Neuronal stem cell (in vitro differentiated cells): ENCODE measurements around the gene STOML2.

Experiments used
- DNase-seq: peaks from one replicate; pipeline ENCODE4 v3.0.0-alpha.2; 2013; ENCODE audit warnings: low spot score
- H2AFZ ChIP-seq: one replicate; pipeline ENCODE4 v1.6.1; 2013; ENCODE audit warnings: mild to moderate bottlenecking, low read length, inconsistent platforms
- H2AK5ac ChIP-seq: 2 replicates; pipeline ENCODE4 v1.6.1; 2013; ENCODE audit warnings: low read depth, mild to moderate bottlenecking, inconsistent platforms, low read length, moderate library complexity, mixed read lengths
- H2BK120ac ChIP-seq: 2 replicates; pipeline ENCODE4 v1.6.1; 2013; ENCODE audit warnings: low read depth, mild to moderate bottlenecking, inconsistent platforms, low read length, moderate library complexity, mixed read lengths
- H2BK12ac ChIP-seq: one replicate; pipeline ENCODE4 v1.6.1; 2013; ENCODE audit warnings: low read length, inconsistent platforms
- H2BK15ac ChIP-seq: 2 replicates; pipeline ENCODE4 v1.6.1; 2013; ENCODE audit warnings: mild to moderate bottlenecking, low read length, inconsistent platforms, mixed read lengths
- H2BK5ac ChIP-seq: one replicate; pipeline ENCODE4 v1.6.1; 2013; ENCODE audit warnings: inconsistent platforms, mild to moderate bottlenecking, low read length, moderate library complexity
- H3K14ac ChIP-seq: one replicate; pipeline ENCODE4 v1.6.1; 2013; ENCODE audit warnings: low read length, inconsistent platforms
- H3K18ac ChIP-seq: 2 replicates; pipeline ENCODE4 v1.6.1; 2013; ENCODE audit warnings: low read length, inconsistent platforms
- H3K23ac ChIP-seq: 2 replicates; pipeline ENCODE4 v1.6.1; 2013; ENCODE audit warnings: low read depth, mild to moderate bottlenecking, mixed read lengths, low read length, inconsistent platforms; ENCODE audit not compliant: poor library complexity
- H3K27ac ChIP-seq: replicated peaks from 3 replicates; pipeline ENCODE4 v1.5.1; 2013; ENCODE audit warnings: low read length, inconsistent platforms
- H3K27me3 ChIP-seq, 3 experiments: 2 replicates each; pipeline ENCODE4 v1.6.1; 2013; ENCODE audit warnings: low read length in 3 of 3, mild to moderate bottlenecking in 2 of 3, inconsistent platforms in 1 of 3, low read depth in 1 of 3, mixed read lengths in 1 of 3, moderate library complexity in 1 of 3; ENCODE audit not compliant: control insufficient read depth in 3 of 3, insufficient read depth in 3 of 3
- H3K36me3 ChIP-seq, 2 donors: replicated peaks in 1 of 2; 2 replicates each; pipeline ENCODE4 v1.6.1; 2013; ENCODE audit warnings: low read length in 2 of 2; ENCODE audit not compliant: control insufficient read depth in 2 of 2, insufficient read depth in 2 of 2
- H3K4ac ChIP-seq: 2 replicates; pipeline ENCODE4 v1.6.1; 2013; ENCODE audit warnings: inconsistent platforms, mild to moderate bottlenecking, low read length, moderate library complexity
- H3K4me1 ChIP-seq, 2 donors: 1 replicate in 1 of 2; 2 replicates in 1 of 2; pipeline ENCODE4 v1.6.1; 2013; ENCODE audit warnings: low read length in 2 of 2, low read depth in 1 of 2; ENCODE audit not compliant: control insufficient read depth in 2 of 2, insufficient read depth in 1 of 2
- H3K4me2 ChIP-seq: one replicate; pipeline ENCODE4 v1.6.1; 2013; ENCODE audit warnings: mild to moderate bottlenecking, low read length, inconsistent platforms; ENCODE audit not compliant: insufficient read depth, poor library complexity, severe bottlenecking
- H3K4me3 ChIP-seq, 2 donors: 2 replicates each; pipeline ENCODE4 v1.5.1; 2013; ENCODE audit warnings: low read length in 2 of 2, mild to moderate bottlenecking in 2 of 2, inconsistent platforms in 1 of 2, moderate library complexity in 1 of 2
- H3K79me1 ChIP-seq: one replicate; pipeline ENCODE4 v1.6.1; 2013; ENCODE audit warnings: low read depth, mild to moderate bottlenecking, inconsistent platforms, low read length, moderate library complexity
- H3K9ac ChIP-seq: one replicate; pipeline ENCODE4 v1.6.1; 2013; ENCODE audit warnings: mild to moderate bottlenecking, low read depth, low read length, inconsistent platforms; ENCODE audit not compliant: poor library complexity
- H3K9me3 ChIP-seq, 2 donors: replicated peaks in 1 of 2; 2 replicates each; pipeline versions ENCODE3 to v1.6.1; 2013; ENCODE audit warnings: low read length in 2 of 2, mild to moderate bottlenecking in 2 of 2, inconsistent platforms in 1 of 2, low read depth in 1 of 2, mixed read lengths in 1 of 2, moderate library complexity in 1 of 2; ENCODE audit not compliant: control insufficient read depth in 2 of 2, insufficient read depth in 1 of 2
- H4K8ac ChIP-seq: one replicate; pipeline ENCODE4 v1.6.1; 2013; ENCODE audit warnings: low read depth, mild to moderate bottlenecking, inconsistent platforms, low read length, moderate library complexity
- H4K91ac ChIP-seq: one replicate; pipeline ENCODE4 v1.6.1; 2013; ENCODE audit warnings: low read length, low read depth, mild to moderate bottlenecking, inconsistent platforms; ENCODE audit not compliant: poor library complexity
- WGBS, 2 donors: extraction: QIAGEN DNeasy Blood & Tissue Kit; methylation state at CpG; one replicate each; pipeline ENCODE4 v1.1.7; 2013; ENCODE audit warnings: missing lambda C conversion rate in 2 of 2, mixed read lengths in 1 of 2; ENCODE audit not compliant: insufficient read length in 2 of 2, insufficient replicate concordance in 1 of 2; ENCODE audit errors: extremely low coverage in 2 of 2; 5-methylcytosine and 5-hydroxymethylcytosine counted together

STOML2 gene

DNA sequence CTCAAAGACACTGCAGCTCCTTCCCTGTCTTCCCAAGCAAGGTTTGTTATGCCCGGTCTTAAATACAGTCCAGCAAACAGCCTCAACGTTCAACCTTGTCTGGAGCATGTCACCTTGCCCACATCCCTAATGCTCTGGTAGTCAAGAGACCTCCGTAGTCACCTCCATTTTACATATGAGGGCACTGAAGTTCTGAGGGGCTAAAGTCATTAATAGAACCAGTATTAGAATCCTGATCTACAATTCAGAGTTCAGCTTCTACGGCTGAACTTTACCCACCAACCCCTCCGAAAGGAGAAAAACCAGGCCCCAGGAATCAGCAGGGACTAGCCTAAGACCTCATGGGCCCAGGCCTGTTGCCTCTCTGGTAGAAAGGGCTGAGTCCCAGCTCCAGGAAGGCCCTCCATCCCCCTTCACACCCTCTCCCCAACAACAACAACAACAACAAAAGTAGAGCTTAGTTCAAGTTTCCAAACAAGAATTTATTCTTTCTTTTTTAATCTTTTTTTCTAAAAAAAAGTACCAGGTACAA is 795 bp upstream of the STOML2 start:
- no peak overlapping the region for H3K14ac ChIP-seq
- no peak for DNase-seq
- peak overlapping the region; percentile 76 for H3K4me2 ChIP-seq
- no peak overlapping the region for H2AFZ ChIP-seq
- H3K9me3 ChIP-seq: no peaks in the 10 kb centered on the region
- H4K91ac ChIP-seq: no peak overlapping the region
- H3K23ac ChIP-seq: no peak overlapping the region
- H3K79me1 ChIP-seq: peaks cover 8% of the 10 kb centered on the region
- H3K4me3 ChIP-seq: peak overlapping the region; percentile 80 to 84
- H4K8ac ChIP-seq: no peak overlapping the region
- H2BK15ac ChIP-seq: no peak overlapping the region
- peaks cover 43 to 74% of the 10 kb centered on the region in 2 donors for H3K36me3 ChIP-seq
- no peak overlapping the region for H3K18ac ChIP-seq
- H3K4ac ChIP-seq: no peak overlapping the region
- no peak overlapping the region for H2BK12ac ChIP-seq
- no peak overlapping the region for H2BK120ac ChIP-seq
- peak overlapping the region; percentile 91 for H3K27ac ChIP-seq
- no peak overlapping the region for H2BK5ac ChIP-seq
- H2AK5ac ChIP-seq: no peak overlapping the region
- H3K27me3 ChIP-seq: no peaks in the 10 kb centered on the region
- H3K9ac ChIP-seq: no peak overlapping the region
- H3K4me1 ChIP-seq: peaks cover 14 to 17% of the 10 kb centered on the region in 2 donors
- WGBS, 2 donors: no CpG with 5 or more reads among the region's 5 CpGs

DNA sequence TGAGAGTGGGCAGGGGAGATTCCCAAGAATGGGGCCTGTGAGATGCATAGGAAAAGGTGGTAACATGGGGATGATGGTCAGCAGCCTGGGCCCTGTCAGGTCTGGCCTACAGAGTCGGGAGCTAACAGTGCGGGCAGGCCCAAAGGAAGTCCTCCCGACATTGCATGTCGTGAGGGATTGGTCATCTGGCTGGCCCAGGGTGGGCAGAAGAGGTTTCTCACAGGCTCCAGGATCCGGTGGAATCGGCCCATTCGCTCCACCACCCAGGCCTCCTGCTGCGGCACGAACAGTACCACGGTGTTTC is 514 bp downstream of the STOML2 start:
- peak overlapping the region; percentile 14 for H3K23ac ChIP-seq
- H3K27me3 ChIP-seq: no peaks in the 10 kb centered on the region
- no peak overlapping the region for H2BK120ac ChIP-seq
- H3K14ac ChIP-seq: no peak overlapping the region
- H3K9me3 ChIP-seq: no peaks in the 10 kb centered on the region
- peak overlapping the region; percentile 38 for H3K18ac ChIP-seq
- peak overlapping the region; percentile 75 for H2AFZ ChIP-seq
- peaks cover 8% of the 10 kb centered on the region for H3K79me1 ChIP-seq
- WGBS, 2 donors: no CpG with 5 or more reads among the region's 10 CpGs
- no peak overlapping the region for H2BK12ac ChIP-seq
- peaks cover 38 to 61% of the 10 kb centered on the region in 2 donors for H3K36me3 ChIP-seq
- peak overlapping the region; percentile 86 for H3K9ac ChIP-seq
- no peak overlapping the region for H2BK15ac ChIP-seq
- no peak overlapping the region for H4K91ac ChIP-seq
- peak overlapping the region; percentile 80 to 84 for H3K4me3 ChIP-seq
- H3K4me2 ChIP-seq: peak overlapping the region; percentile 80
- DNase-seq: no peak
- no peak overlapping the region for H2BK5ac ChIP-seq
- no peak overlapping the region for H4K8ac ChIP-seq
- H3K4me1 ChIP-seq: peaks cover 14 to 17% of the 10 kb centered on the region in 2 donors
- no peak overlapping the region for H3K4ac ChIP-seq
- no peak overlapping the region for H3K27ac ChIP-seq
- peak overlapping the region; percentile 43 for H2AK5ac ChIP-seq

GRCh38 chr9:35097573-35097972 is 5.4 kb downstream of the STOML2 start:
- no CpG with 5 or more reads among the region's 3 CpGs for WGBS, 2 donors

DNA sequence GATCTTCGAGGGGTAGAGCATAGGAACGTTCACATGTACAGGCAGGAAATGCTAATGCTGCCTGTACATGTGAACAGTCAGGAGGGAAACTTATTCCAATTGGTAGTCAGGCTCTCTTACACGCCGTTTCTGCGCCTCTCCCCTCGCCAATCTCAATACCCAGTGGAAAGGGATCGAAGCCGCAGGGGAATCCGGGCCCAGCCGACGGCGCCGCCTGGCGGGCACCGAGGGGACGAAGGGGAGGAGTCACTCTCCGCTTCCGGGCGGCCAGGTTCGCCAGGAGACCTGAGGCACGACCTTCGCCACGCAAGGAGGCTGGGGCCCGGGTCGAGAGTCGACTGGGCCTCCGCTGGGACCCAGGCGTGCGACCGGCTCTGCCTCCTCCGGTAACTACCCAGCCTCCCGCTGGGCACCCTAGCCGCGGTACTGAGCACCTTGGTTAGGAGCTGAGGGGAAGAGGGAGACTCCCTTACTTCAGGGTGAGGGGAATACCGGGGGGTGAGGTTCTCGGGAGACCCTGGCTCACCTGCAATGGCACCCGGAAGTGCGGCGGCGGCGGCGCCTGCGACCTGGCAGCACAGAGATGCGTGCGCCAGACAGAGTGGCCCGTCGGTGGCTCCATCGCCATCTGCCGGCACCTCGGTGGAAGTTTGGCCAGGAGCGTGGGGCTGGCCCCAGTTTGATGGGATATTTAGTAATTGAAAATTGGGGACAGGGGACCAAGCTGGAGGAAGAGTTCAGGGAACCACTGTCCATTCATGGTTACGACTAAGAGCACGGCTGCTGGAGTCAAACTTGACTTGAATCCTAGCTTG is 6.7 kb downstream of the STOML2 start, which contains the start of gene PIGO:
Gene PIGO, minus strand, starts transcription at position 557 of the 815 bp plus-strand sequence. CDS start 1,026 bp downstream, outside the sequence.
- Histone ChIP-seq H3K18ac (peak within 1 kb of the TSS; percentile 99), H3K27me3 (no peaks in the 10 kb centered on the region), H3K79me1 (peaks cover 7% of the 10 kb centered on the region), H3K4me3 (peak within 1 kb of the TSS; percentile 85 to 93), H4K8ac (no peak within 1 kb of the TSS), H3K9ac (peak within 1 kb of the TSS; percentile 97), H3K36me3 (peaks cover 28 to 51% of the 10 kb centered on the region in 2 donors), H2BK15ac (no peak within 1 kb of the TSS), H3K27ac (peak within 1 kb of the TSS; percentile 89), H3K4ac (no peak within 1 kb of the TSS), H3K4me2 (peak within 1 kb of the TSS; percentile 78), H3K23ac (peak within 1 kb of the TSS; percentile 95), H2BK5ac (no peak within 1 kb of the TSS), H2AFZ (peak within 1 kb of the TSS; percentile 93), H4K91ac (no peak within 1 kb of the TSS), H3K4me1 (peaks cover 0 to 2% of the 10 kb centered on the region in 2 donors), H3K9me3 (no peaks in the 10 kb centered on the region), H2AK5ac (no peak within 1 kb of the TSS), H2BK12ac (no peak within 1 kb of the TSS), H3K14ac (no peak within 1 kb of the TSS), H2BK120ac (no peak within 1 kb of the TSS)
- no CpG with 5 or more reads among the region's 53 CpGs for WGBS, 2 donors
- DNase-seq: peak; percentile 82

More at GRCh38 chr9:35097573-35097972, 5.4 kb downstream of the STOML2 start:
- no peak overlapping the region for H4K8ac ChIP-seq
- peaks cover 7 to 9% of the 10 kb centered on the region in 2 donors for H3K4me1 ChIP-seq
- H2BK5ac ChIP-seq: no peak overlapping the region
- no peaks in the 10 kb centered on the region for H3K27me3 ChIP-seq
- no peak overlapping the region for H3K4ac ChIP-seq
- H3K18ac ChIP-seq: no peak overlapping the region
- H3K23ac ChIP-seq: no peak overlapping the region
- H3K36me3 ChIP-seq: peaks cover 24 to 45% of the 10 kb centered on the region in 2 donors
- H2AFZ ChIP-seq: no peak overlapping the region
- no peak overlapping the region for H2BK120ac ChIP-seq
- H3K9me3 ChIP-seq: no peaks in the 10 kb centered on the region
- peaks cover 15% of the 10 kb centered on the region for H3K79me1 ChIP-seq
- H4K91ac ChIP-seq: no peak overlapping the region
- no peak overlapping the region for H3K9ac ChIP-seq
- H3K27ac ChIP-seq: no peak overlapping the region
- no peak overlapping the region for H2BK12ac ChIP-seq
- no peak overlapping the region for H2AK5ac ChIP-seq
- H3K4me2 ChIP-seq: no peak overlapping the region
- H3K14ac ChIP-seq: no peak overlapping the region
- no peak overlapping the region for H3K4me3 ChIP-seq
- no peak for DNase-seq
- no peak overlapping the region for H2BK15ac ChIP-seq
